ENCODE results near the gene CLBA1. TPM values are rescaled to one million over a fixed set of nuclear protein-coding genes. Genes with fewer than 3 reads are reported as not detected.
A peak's percentile ranks its signal among the peaks of the same experiment; 100 is the strongest.

Gene CLBA1
- total RNA-seq, 1 experiment from 2014 or later, result 3.5 TPM

DNA sequence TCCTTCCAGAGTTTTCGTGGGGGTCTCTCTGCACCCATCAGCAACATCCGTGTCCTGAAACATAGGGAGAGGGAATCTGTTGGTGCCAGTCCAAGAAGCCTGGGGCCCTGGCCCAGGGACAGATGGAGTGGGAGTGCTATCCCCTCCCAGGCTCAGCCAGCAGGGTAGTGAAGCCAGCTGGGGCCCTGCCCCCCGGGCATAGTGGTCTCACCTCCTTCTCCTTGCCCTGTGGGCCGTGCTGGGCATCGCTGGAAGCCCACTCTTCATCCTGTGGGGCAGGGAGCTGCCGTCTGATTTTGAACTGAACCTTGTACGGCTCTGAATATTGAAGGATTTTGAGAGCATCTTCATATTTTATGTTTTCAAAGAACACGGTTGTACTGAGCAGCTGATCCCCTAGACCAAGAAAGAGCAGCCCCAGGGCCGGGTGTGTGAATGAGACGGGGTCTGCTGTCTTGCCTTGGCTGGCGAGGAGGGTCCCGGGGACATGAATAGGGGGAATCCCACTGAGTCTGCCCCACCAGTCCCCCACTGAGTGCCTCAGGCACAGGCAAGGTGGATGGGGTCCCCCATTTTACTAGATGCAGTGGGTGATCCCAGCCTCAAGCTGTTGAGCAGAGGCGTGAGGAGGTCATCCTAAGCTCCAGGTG lies 30.7 kb upstream of the CLBA1 start:
- no peaks in the 10 kb centered on the region for H3K27me3 ChIP-seq (ENCODE audit: control insufficient read depth, insufficient read depth, low read length)
- no peak overlapping the region for H3K4me3 ChIP-seq (ENCODE audit: insufficient read depth, low read depth, low read length)
- H3K36me3 ChIP-seq (replicated peaks; ENCODE audit: control insufficient read depth, insufficient read depth, low read length), result no peaks in the 10 kb centered on the region
- DNase-seq, result no peak

DNA sequence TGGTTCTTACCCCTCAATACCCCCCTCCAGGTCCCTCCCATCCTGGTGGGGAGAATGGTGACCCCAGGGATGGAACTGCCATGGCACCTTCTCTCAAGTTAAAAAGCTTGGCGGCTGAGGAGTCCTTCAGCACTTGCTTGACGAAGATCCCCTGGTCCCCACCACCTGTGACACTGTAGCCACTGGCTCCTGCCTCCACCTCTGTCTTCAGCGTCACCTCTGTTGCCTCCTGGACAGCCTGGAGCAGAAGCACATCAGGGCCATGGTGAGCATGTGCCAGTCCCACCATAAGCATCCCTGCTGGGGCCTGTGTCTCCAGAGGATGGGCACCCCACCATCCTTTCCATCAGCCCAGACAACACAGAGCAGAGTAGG lies 30.2 kb upstream of the CLBA1 start:
- Histone ChIP-seq H3K36me3 (replicated peaks; ENCODE audit: control insufficient read depth, insufficient read depth, low read length) (no peaks in the 10 kb centered on the region), H3K4me3 (ENCODE audit: insufficient read depth, low read depth, low read length) (no peak overlapping the region), H3K27me3 (ENCODE audit: control insufficient read depth, insufficient read depth, low read length) (no peaks in the 10 kb centered on the region)
- DNase-seq, result no peak

DNA sequence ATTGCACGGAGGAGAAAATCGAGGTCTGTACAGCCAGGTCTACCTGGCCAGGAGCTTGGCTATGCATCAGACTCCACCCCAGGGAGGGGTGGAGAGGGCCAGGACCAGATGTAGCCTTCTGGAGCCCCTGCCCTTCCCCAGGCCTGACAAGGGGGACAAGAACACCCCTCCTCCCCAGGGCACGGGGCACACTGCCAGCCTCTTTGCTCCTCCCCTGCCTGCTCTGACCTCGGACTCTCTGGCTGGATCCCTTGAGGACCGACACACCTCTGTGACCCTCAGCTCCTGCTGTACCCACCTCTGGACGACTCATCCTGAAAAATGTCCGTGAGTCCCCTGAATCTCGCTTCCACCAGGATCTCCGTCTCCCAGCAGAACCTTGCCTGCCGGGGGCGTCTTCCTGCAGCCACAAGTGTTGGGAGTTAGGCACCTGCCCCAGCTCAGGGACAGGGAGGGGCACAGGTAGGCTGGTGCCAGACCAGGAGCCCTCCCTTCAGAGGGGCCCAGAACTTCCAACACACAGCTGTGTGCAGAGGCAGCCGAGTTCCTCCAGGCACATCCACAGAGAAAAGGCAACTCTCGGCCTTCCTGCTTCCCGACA lies 29.2 kb upstream of the CLBA1 start:
- no peak overlapping the region for H3K4me3 ChIP-seq (ENCODE audit: insufficient read depth, low read depth, low read length)
- DNase-seq, result no peak
- no peaks in the 10 kb centered on the region for H3K27me3 ChIP-seq (ENCODE audit: control insufficient read depth, insufficient read depth, low read length)
- no peaks in the 10 kb centered on the region for H3K36me3 ChIP-seq (replicated peaks; ENCODE audit: control insufficient read depth, insufficient read depth, low read length)

DNA sequence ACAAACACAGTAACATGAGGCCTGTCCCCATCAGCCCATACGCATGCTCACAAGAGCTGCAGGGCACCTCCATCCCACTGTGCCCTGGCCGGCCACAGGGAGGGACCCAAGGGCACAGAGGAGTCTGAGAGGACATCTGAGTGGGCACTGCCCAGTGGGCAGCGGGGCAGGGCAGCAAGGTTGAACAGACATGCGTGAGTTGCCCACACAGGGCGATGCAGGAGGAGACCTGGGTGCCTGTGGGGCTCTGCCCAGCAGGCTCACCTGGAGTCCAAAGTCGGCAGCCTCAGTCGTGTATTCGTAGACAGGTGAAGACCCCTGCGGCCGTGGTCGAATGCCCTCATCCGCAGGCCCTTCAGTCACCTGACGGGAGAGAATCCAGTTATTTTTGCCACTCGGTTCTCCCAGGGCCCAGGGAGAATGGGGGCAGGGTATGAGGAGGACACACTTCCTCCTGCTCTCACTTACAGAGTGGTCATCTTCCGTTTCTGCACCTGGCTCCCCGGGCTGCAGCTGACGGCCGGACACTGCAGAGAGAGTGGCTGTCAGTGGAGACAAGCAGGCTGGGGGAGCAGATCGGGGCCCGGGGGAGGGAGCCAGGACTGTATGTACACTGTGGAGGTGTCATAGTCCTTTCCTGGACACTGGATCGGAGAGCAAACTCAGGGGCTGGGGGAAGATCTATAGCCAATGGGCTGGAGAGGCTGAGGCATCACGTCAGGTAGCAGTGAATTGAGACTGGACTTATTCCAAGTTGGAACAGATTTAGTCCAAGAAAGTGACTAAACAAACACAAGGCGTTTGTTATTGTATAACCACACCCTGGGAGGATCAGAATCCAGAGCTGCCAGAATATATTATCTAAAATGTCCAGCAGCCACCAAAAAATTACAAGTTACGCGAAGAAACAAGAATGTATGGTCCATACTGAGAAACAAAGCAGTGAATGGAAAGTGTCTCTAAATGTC lies 28.2 kb upstream of the CLBA1 start:
- Histone ChIP-seq H3K36me3 (replicated peaks; ENCODE audit: control insufficient read depth, insufficient read depth, low read length) (no peaks in the 10 kb centered on the region), H3K4me3 (ENCODE audit: insufficient read depth, low read depth, low read length) (no peak overlapping the region), H3K27me3 (ENCODE audit: control insufficient read depth, insufficient read depth, low read length) (no peaks in the 10 kb centered on the region)
- DNase-seq, result peak; percentile 50

DNA sequence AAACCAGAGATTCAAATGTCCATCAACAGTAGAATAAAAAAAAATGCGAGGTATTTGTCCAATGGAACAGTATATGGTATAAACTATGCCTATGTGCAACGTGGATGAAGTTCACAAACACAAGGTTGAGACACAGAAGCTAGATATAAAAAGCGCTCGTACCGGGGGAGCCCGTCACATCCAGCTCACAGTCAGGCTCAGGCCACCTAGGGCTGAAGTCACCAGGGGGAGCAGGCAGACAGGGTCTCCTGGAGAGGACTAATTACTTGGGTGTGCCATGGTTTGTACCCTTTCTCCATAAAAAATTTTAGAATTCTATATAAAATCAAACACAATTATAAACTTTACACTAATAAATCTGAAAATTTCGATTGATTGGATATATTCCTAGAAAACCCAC lies 21.0 kb upstream of the CLBA1 start:
- Histone ChIP-seq H3K4me3 (ENCODE audit: insufficient read depth, low read depth, low read length) (no peak overlapping the region), H3K36me3 (replicated peaks; ENCODE audit: control insufficient read depth, insufficient read depth, low read length) (no peaks in the 10 kb centered on the region), H3K27me3 (ENCODE audit: control insufficient read depth, insufficient read depth, low read length) (peaks cover 1% of the 10 kb centered on the region)
- no peak for DNase-seq

DNA sequence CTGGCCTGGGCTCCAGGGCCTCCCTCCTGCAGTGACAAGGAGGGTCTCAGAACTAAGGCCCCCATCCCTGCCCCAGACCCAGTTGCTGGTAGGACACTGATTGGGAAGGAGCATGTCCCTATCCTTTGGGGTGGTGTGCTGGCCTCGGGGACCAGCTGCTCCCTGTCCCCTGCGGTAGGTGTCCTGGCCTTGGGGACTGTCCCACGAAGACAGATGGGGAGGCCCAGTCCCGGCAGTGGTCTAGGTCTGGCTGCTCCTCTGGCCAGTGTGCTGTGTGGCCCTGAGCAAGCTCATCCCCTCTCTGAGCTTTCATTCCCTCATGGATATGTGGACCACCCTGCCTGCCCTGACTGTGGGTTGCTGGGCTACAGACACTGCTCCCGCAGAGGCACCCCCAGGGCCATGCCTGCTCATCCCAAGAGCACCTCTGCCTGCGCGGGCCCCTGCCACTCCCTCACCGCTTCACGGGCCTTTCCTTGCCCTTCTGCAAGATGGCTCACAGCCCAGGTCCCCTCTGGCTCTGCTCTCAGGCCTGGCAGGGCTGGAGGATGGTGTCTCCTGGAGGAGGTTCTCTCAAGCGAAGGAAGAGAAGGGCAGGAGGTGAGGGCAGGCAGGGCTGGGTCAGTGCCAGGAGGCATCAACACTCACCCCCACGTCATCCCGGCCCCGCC lies 19.9 kb upstream of the CLBA1 start:
- no peak for DNase-seq
- H3K4me3 ChIP-seq (ENCODE audit: insufficient read depth, low read depth, low read length), result no peak overlapping the region

DNA sequence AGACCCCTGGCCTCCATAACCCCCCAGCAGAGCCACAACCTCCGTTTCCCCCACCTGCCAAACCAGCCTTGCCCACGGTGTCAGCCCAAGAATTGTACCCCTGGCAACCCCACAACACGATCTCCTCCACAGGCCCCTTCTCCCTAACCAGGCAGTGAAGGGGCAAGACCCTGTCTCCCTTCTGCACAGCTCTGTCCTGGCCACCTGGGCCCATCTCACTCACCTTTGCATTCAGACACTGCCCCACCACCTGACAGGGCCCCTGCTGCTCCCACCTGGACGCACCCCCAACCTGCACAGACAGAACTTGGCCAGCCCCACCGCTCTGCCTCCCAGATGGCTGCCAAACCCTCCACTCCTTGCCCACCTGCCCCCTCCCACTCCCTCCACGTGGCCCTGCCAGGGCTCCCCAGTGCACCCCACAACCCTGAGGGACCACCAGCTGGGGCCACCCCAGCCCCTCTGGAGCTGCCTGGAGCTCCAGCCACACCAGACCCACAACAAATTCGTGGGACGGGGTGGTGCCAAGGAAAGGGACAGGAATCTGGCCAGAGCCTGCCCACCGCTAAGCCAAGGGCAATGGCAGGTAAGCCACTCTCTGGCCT lies 19.2 kb upstream of the CLBA1 start:
- H3K27me3 ChIP-seq (ENCODE audit: control insufficient read depth, insufficient read depth, low read length), result peaks cover 1% of the 10 kb centered on the region
- DNase-seq, result no peak
- H3K4me3 ChIP-seq (ENCODE audit: insufficient read depth, low read depth, low read length), result no peak overlapping the region
- no peaks in the 10 kb centered on the region for H3K36me3 ChIP-seq (replicated peaks; ENCODE audit: control insufficient read depth, insufficient read depth, low read length)

More for the DNA sequence above, 19.9 kb upstream of the CLBA1 start:
- H3K36me3 ChIP-seq (replicated peaks; ENCODE audit: control insufficient read depth, insufficient read depth, low read length), result no peaks in the 10 kb centered on the region
- H3K27me3 ChIP-seq (ENCODE audit: control insufficient read depth, insufficient read depth, low read length), result peaks cover 1% of the 10 kb centered on the region

DNA sequence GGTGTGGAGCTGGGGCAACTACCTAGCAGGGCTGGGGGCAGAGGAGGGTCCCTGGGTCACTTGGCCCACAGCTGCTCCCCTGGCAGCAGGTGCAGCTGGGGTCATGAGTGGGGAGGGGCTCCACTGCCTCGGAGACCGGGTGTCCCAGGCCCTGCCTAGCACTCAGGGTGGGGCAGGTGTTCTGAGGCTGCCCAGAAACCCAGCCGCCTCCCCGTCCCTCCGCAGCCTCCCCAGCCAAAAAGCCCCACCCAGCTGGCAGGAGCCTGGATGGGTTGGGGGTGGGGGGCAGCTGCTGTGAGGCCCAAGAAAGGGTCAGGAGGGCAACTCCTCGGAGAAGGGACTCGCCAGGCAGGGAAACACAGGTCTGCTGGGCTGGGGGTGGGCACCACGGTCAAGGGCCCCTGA lies 18.6 kb upstream of the CLBA1 start:
- Histone ChIP-seq H3K4me3 (ENCODE audit: insufficient read depth, low read depth, low read length) (no peak overlapping the region), H3K27me3 (ENCODE audit: control insufficient read depth, insufficient read depth, low read length) (peaks cover 1% of the 10 kb centered on the region), H3K36me3 (replicated peaks; ENCODE audit: control insufficient read depth, insufficient read depth, low read length) (no peaks in the 10 kb centered on the region)
- no peak for DNase-seq

DNA sequence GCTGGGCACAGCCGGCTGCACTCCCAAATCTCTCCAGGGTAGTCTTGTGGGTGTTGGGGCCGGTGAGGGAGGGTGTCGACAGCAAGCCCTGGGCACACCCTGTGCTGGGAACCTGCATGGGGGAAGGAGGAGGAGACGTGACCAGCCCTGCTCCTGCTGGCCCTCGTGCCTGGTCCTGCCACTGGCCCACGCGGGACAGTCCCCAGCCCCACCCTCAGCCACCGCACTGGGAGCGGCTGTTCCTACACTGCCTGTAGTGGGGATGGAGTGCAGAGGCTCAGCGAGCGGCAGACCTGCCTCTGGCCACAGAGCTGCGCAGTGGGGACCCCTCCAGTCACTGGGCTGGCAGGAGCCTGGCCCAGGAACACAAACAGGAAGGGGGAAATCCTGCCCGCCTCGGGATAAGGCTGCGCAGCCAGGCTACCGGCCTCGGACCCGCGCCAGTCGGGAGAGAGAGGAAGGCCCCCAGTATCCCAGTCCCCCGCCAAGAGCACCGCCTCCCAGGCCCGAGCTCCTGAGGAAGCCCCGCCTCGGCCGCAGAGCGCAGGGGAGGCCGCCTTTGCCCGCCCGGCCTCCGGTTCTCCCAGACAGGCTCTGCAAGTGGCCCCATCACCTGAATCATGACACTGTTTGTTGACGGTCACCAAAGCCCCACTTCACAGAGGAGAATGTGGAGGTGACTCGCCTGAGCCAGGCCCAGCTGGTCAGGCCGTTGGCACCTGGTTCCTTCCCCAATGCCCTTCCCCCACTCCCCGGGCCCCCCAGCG lies 18.0 kb upstream of the CLBA1 start:
- peak; percentile 91 for DNase-seq
- Histone ChIP-seq H3K4me3 (ENCODE audit: insufficient read depth, low read depth, low read length) (peak overlapping the region; percentile 32; the same call in 1 of the 2 replicates), H3K36me3 (replicated peaks; ENCODE audit: control insufficient read depth, insufficient read depth, low read length) (no peaks in the 10 kb centered on the region), H3K27me3 (ENCODE audit: control insufficient read depth, insufficient read depth, low read length) (peaks cover 1% of the 10 kb centered on the region)

DNA sequence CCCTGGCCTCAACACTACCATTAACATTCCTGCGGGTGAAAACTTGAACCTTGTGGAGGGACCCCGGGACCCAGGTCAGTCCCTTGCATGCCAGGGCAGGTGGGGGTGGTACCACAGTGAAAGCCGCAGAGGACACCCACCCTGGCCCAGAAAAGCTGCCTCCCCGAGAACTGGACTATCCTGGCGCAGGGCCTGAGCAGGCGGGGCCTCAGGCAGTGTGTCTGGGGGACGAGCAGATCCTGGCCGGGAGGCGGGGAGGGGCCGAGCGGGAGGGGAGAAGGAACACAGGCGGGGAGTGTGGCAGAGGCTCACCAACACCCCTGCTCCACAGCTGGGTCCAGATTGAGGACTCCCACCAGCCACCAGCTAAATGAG lies 17.4 kb upstream of the CLBA1 start:
- Histone ChIP-seq H3K27me3 (ENCODE audit: control insufficient read depth, insufficient read depth, low read length) (peaks cover 1% of the 10 kb centered on the region), H3K4me3 (ENCODE audit: insufficient read depth, low read depth, low read length) (peak overlapping the region; percentile 32; the same call in 1 of the 2 replicates), H3K36me3 (replicated peaks; ENCODE audit: control insufficient read depth, insufficient read depth, low read length) (no peaks in the 10 kb centered on the region)
- DNase-seq, result peak; percentile 91

DNA sequence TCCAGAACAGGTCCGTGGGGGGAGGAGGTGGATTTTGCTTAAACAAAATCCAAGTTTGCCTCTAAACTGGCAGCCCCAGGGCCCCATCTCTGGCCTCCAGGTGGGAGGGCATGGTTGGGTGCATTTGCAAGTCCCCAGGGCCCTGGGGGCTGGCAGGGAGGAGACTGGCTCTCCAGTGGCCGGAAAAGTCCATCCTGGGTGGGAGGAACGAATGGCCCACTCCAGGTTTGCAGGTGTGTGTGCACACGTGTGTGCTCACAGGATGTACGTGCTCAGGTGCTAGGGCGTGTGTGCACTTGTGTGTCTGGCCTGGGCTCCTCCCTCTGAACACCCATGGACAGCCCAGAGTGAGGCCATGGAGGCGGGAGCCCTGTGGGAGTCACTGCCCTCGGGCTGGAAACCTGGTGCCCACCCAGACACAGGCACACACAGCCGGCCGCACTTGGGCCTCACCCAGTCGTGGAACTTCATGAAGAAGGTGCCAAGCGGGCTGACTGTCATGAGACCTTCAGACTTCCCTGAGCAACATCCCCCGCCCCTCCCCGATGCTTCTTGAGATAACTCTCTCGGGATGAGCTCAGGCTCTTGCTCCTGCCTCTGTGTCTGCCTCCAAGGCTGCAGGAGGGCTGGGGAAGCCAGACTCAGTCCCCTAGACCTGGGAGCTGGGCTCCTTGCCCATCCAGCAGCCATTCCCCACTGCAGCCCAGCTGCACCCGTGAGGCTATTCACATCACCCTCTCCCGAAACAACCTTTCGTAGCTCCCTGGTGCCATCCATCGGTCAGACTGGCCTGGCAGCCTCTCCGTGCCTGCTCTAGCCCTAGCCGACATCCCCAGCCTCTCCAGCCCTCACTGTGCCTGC lies 16.8 kb upstream of the CLBA1 start:
- H3K4me3 ChIP-seq (ENCODE audit: insufficient read depth, low read depth, low read length), result no peak overlapping the region
- peaks cover 1% of the 10 kb centered on the region for H3K27me3 ChIP-seq (ENCODE audit: control insufficient read depth, insufficient read depth, low read length)
- H3K36me3 ChIP-seq (replicated peaks; ENCODE audit: control insufficient read depth, insufficient read depth, low read length), result no peaks in the 10 kb centered on the region
- DNase-seq, result peak; percentile 71

DNA sequence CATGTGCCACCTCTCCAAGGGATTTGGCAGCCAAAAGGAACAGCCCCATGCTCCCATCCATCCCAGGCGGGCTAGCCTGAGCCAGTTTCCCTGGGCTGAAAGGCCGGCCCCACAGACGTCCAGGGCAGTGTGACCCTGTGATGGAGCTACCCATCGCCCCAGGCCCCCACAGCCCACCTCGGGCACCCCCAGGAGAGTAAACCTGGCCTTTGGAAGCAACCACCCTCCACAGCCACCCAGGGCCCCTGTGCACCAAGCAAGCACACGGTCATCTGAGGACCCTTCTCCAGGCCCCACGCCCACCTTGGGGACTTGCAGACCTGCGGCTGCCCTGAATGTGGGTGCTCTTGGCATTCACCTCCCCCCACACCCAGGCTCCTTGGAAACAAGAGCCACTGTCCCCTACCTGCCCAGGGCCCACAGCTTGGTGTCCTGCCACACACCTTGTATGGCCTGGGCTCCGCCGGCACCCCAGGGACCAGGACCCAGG lies 15.8 kb upstream of the CLBA1 start:
- no peak overlapping the region for H3K4me3 ChIP-seq (ENCODE audit: insufficient read depth, low read depth, low read length)
- no peak for DNase-seq
- H3K36me3 ChIP-seq (replicated peaks; ENCODE audit: control insufficient read depth, insufficient read depth, low read length), result no peaks in the 10 kb centered on the region
- peaks cover 1% of the 10 kb centered on the region for H3K27me3 ChIP-seq (ENCODE audit: control insufficient read depth, insufficient read depth, low read length)

Measured in H7 (cell line).